Motor neuron (in vitro differentiated cells): ENCODE data around the gene KLHL12. TPM values are rescaled to one million over a fixed set of nuclear protein-coding genes. Genes with fewer than 3 reads are reported as not detected.
"Not testable (repeated sequence)": the region's sequence is repeated elsewhere in the genome, so short reads cannot be mapped to it uniquely, and the experiment has no call there.

ENCODE experiments used
- ATAC-seq, 8 experiments: fragments of 200-7000 bp; cut with Tn5 transposase; replicated peaks in 6 of 8; 2 replicates each; pipeline ENCODE4 v1.8.0; 2021; ENCODE audit warnings: mild to moderate bottlenecking in 8 of 8, moderate library complexity in 8 of 8
- H3K27ac ChIP-seq, 2 donors: fragments of 250-450 bp; sonication (Bioruptor Pico); 2 replicates each; pipeline ENCODE4 v1.9.0; 2021; ENCODE audit warnings: antibody characterized with exemption in 2 of 2, mild to moderate bottlenecking in 2 of 2, moderate library complexity in 1 of 2
- H3K4me1 ChIP-seq, 2 donors: fragments of 250-450 bp; sonication (Bioruptor Pico); replicated peaks in 1 of 2; 2 replicates each; pipeline ENCODE4 v1.6.1; 2021; ENCODE audit warnings: antibody characterized with exemption in 2 of 2, mild to moderate bottlenecking in 2 of 2, moderate library complexity in 1 of 2
- H3K4me3 ChIP-seq, 5 donors: fragments of 250-450 bp; sonication (Bioruptor Pico); 2 replicates each; pipeline ENCODE4 v1.9.0; 2021; ENCODE audit warnings: antibody characterized with exemption in 5 of 5, mild to moderate bottlenecking in 5 of 5, moderate library complexity in 4 of 5
- WGBS, 10 experiments: fragments of 450-650 bp; shearing (Covaris generic); methylation state at CpG; one replicate each; pipeline ENCODE4 v1.0.0; 2022; 5-methylcytosine and 5-hydroxymethylcytosine counted together
- in situ Hi-C, 9 experiments: fragments of 400-800 bp; cut with MboI; loops; one replicate each; pipeline ENCODE4 v1.15.0; 2021; ENCODE audit warnings: low sequenced_read_pairs in 9 of 9, low pct_unique_long_range_greater_than_20kb in 2 of 9; ENCODE audit not compliant: unreplicated experiment in 9 of 9
- total RNA-seq, 8 experiments: library from RNA; unstranded; fragments of 300-600 nt; gene quantifications; 2 replicates each; pipeline versions ENCODE4 v1.2.3 to v1.2.4, GENCODE V29; 2022

The KLHL12 gene
- total RNA-seq, 8 experiments from 2014 or later: 16.4 to 42.5 (median 31.9) TPM

DNA sequence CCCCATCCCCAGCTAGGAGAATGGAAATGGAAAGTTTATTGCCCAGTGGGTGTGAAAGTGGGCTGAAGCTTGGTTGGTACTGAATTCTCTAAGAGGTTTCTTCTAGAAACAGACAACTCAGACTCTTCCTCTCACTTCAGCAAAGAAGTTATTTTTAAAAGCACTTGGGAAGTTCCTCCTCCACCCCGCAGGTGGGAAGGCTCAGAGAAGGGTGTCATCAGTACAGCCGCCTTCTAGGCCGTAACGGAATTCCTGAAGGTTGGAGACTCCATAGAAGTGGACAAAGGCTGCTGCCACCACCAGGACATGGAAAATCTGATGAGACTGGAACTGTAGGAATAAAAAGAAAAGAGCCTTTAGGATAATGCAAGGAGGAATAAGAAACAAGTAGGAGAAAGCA lies 14.3 kb upstream of the KLHL12 start:
- WGBS, 10 experiments: 93 to 100% (median 95%) methylated on average over 2 to 4 of the region's 4 CpGs; no CpG with 5 or more reads in 3 of the 10 experiments
- no peak overlapping the region for H3K4me3 ChIP-seq
- no peak overlapping the region for H3K27ac ChIP-seq
- ATAC-seq: no peak
- in situ Hi-C loops: no loop called here
- no peaks in the 10 kb centered on the region for H3K4me1 ChIP-seq

GRCh38 chr1:202940561-202940960 lies 13.5 kb upstream of the KLHL12 start:
- Histone ChIP-seq H3K27ac (no peak overlapping the region), H3K4me1 (no peaks in the 10 kb centered on the region), H3K4me3 (no peak overlapping the region)
- in situ Hi-C loops: no loop called here
- no peak for ATAC-seq

- in situ Hi-C loops: no loop called here
- no peak overlapping the region for H3K4me3 ChIP-seq
- no peaks in the 10 kb centered on the region for H3K4me1 ChIP-seq
- H3K27ac ChIP-seq: no peak overlapping the region
- 50 to 100% (median 90%) methylated on average over 2 to 5 of the region's 5 CpGs for WGBS, 10 experiments
- ATAC-seq: no peak
Measured at GRCh38 chr1:202938287-202938925, 11.4 kb upstream of the KLHL12 start.

DNA sequence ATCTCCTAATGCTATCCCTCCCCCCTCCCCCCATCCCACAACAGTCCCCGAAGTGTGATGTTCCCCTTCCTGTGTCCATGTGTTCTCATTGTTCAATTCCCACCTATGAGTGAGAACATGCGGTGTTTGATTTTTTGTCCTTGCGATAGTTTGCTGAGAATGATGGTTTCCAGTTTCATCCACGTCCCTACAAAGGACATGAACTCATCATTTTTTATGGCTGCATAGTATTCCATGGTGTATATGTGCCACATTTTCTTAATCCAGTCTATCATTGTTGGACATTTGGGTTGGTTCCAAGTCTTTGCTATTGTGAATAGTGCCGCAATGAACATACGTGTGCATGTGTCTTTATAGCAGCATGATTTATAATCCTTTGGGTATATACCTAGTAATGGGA lies 9.4 kb upstream of the KLHL12 start:
- ATAC-seq, in situ Hi-C loops, H3K4me1 ChIP-seq, H3K27ac ChIP-seq, H3K4me3 ChIP-seq: not testable (repeated sequence)
- WGBS, 10 experiments: no CpG with 5 or more reads among the region's 6 CpGs

GRCh38 chr1:202935844-202936243 lies 8.8 kb upstream of the KLHL12 start:
- in situ Hi-C loops: no loop called here
- H3K4me1 ChIP-seq: no peaks in the 10 kb centered on the region
- no peak overlapping the region for H3K27ac ChIP-seq
- WGBS, 10 experiments: 14 to 64% (median 50%) methylated on average over 1 to 3 of the region's 3 CpGs; no CpG with 5 or more reads in 3 of the 10 experiments
- ATAC-seq: no peak
- no peak overlapping the region for H3K4me3 ChIP-seq

DNA sequence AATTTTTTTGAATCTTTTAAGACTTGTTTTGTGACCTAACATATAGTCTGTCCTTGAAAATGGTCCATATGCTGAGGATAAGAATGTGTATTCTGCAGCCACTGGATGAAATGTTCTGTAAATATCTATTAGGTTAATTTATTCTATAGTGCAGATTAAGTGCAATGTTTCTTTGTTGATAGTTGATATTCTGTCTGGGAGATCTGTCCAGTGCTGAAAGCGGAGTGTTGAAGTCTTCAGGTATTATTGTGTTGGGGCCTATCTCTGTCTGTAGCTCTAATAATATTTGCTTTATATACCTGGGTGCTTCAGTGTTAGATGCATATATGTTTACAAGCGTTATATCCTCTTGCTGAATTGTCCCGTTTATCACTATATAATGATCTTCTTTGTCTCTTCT lies 7.7 kb upstream of the KLHL12 start:
- 50 to 93% (median 85%) methylated on average over 2 to 3 of the region's 3 CpGs for WGBS, 10 experiments
- Histone ChIP-seq H3K27ac (no peak overlapping the region), H3K4me1 (no peaks in the 10 kb centered on the region), H3K4me3 (no peak overlapping the region)
- ATAC-seq: no peak
- in situ Hi-C loops: no loop called here

DNA sequence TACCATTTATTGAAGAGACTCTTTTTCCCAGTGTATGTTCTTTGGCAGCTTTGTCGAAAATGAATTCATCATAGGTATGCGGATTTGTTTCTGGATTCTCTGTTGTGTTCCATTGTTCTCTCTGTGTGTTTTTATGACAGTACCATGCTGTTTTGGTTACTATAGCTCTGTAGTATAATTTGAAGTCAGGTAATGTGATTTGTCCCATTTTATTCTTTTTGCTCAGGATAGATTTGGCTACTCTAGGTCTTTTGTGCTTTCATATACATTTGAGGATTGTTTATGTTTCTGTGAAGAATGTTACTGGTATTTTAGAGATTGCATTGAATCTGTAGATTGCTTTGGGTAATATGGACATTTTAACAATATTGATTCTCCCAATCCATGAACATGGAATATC lies 5.4 kb upstream of the KLHL12 start:
- H3K4me1 ChIP-seq: no peaks in the 10 kb centered on the region
- no peak overlapping the region for H3K27ac ChIP-seq
- in situ Hi-C loops: no loop called here
- WGBS, 10 experiments: 50 to 95% (median 72%) methylated on average over 2 of the region's 2 CpGs; no CpG with 5 or more reads in 2 of the 10 experiments
- no peak for ATAC-seq
- H3K4me3 ChIP-seq: no peak overlapping the region

DNA sequence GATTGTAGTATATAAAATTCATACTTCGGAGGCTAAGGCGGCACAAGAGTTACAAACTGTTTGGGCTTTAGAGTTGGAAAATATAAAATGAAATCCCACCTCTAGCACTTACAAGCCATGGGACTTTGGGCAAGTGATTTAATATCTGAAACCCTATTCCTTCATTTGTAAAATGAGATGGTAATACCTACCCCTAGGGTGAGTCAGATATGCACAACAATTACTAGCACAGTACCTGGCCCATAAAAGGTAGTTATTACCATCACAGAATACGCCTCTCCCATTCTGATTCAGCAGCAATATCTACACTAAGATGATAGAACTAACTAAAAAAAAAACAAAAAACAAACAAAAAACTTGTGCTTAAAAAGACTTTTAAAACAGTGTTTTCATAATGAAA lies 3.5 kb downstream of the KLHL12 start:
- no peak overlapping the region for H3K4me3 ChIP-seq
- 87 to 100% (median 97%) methylated on average over 1 to 3 of the region's 3 CpGs; no CpG with 5 or more reads in 2 of the 10 experiments for WGBS, 10 experiments

GRCh38 chr1:202919615-202920014 lies 7.4 kb downstream of the KLHL12 start:
- no peak overlapping the region for H3K4me3 ChIP-seq
- no peak overlapping the region for H3K27ac ChIP-seq
- ATAC-seq: no peak
- in situ Hi-C loops: no loop called here
- H3K4me1 ChIP-seq: no peaks in the 10 kb centered on the region

More for the DNA sequence above, 3.5 kb downstream of the KLHL12 start:
- Histone ChIP-seq H3K27ac (no peak overlapping the region), H3K4me1 (peaks cover 7 to 8% of the 10 kb centered on the region in 2 donors)
- in situ Hi-C loops: no loop called here
- ATAC-seq: no peak

GRCh38 chr1:202915146-202915545 lies 11.9 kb downstream of the KLHL12 start:
- no peaks in the 10 kb centered on the region for H3K4me1 ChIP-seq
- ATAC-seq: no peak
- H3K4me3 ChIP-seq: no peak overlapping the region
- no peak overlapping the region for H3K27ac ChIP-seq
- in situ Hi-C loops: no loop called here

GRCh38 chr1:202912476-202912875 lies 14.6 kb downstream of the KLHL12 start:
- H3K4me3 ChIP-seq, H3K27ac ChIP-seq, H3K4me1 ChIP-seq, ATAC-seq, in situ Hi-C loops: not testable (repeated sequence)
- 74 to 100% (median 95%) methylated on average over 2 to 4 of the region's 4 CpGs; no CpG with 5 or more reads in 3 of the 10 experiments for WGBS, 10 experiments

- in situ Hi-C loops: no loop called here
- Histone ChIP-seq H3K4me1 (no peaks in the 10 kb centered on the region), H3K4me3 (no peak overlapping the region), H3K27ac (no peak overlapping the region)
- 40 to 100% (median 92%) methylated on average over 1 of the region's 1 CpG; no CpG with 5 or more reads in 3 of the 10 experiments for WGBS, 10 experiments
- ATAC-seq: no peak
Measured at GRCh38 chr1:202909494-202909893, 17.5 kb downstream of the KLHL12 start.

GRCh38 chr1:202908998-202909397 lies 18.0 kb downstream of the KLHL12 start:
- ATAC-seq: no peak
- WGBS, 10 experiments: 80 to 99% (median 94%) methylated on average over 4 to 6 of the region's 6 CpGs; no CpG with 5 or more reads in 1 of the 10 experiments
- H3K4me1 ChIP-seq: no peaks in the 10 kb centered on the region
- no peak overlapping the region for H3K27ac ChIP-seq
- H3K4me3 ChIP-seq: no peak overlapping the region
- in situ Hi-C loops: no loop called here

DNA sequence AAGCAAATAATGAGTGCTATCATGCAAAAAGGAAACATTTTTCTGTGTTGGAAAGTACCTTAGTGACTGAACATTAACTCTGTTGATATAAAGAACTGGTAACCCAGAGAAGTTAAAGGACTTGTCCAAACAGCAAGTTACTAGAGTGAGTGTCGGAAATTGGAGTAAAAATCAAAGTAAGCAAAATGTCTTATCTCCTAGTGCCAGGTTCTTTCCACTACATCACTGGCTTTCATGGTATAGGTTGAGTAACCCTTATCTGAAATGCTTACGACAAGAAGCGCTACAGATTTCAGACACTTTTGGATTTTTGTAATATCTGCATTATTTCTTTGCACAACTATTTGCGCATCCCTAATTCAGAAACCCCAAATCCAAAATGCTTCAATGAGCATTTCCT lies 21.7 kb downstream of the KLHL12 start:
- Histone ChIP-seq H3K4me3 (no peak overlapping the region), H3K27ac (no peak overlapping the region), H3K4me1 (no peaks in the 10 kb centered on the region)
- no peak for ATAC-seq
- in situ Hi-C loops: no loop called here
- 39 to 83% (median 65%) methylated on average over 1 to 4 of the region's 4 CpGs for WGBS, 10 experiments
